ENCODE data around the gene COX7C.

The COX7C gene

GRCh38 chr5:86665984-86666760 is 48.4 kb downstream of the COX7C start:
- no peak for DNase-seq

- no peak for DNase-seq
These were observed 49.2 kb downstream of the COX7C start for GRCh38 chr5:86666981-86667380.

Data from NCI-H1048 (cell line).